ENCODE results near the gene SH3GL2.
"Not testable (repeated sequence)": the region's sequence is repeated elsewhere in the genome, so short reads cannot be mapped to it uniquely, and the experiment has no call there.

SH3GL2 gene

DNA sequence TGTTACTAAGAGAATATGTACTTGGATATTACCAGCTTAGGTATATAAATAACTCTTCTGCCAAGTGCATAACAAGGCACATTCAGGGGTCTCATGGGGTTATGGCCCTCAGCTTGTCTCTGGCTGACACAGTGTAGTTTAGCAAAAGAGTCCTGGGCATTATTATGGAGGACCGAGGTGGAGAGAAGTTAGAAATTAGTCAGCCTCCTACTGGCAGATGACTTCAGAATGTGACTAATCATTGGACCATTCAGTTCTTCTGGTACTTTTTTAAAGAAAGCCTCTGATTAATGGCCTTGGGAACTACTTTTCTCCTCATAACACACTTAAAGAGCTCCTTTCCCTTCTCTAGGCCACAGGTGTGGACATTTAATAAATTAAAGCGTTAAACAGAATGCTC, 178.9 kb downstream of the SH3GL2 start:
- no peak overlapping the region for H3K27ac ChIP-seq
- TF ChIP-seq ZFX (IDR thresholded peaks at IDR 0.05), result no peak
- TF ChIP-seq, protein P1, sequence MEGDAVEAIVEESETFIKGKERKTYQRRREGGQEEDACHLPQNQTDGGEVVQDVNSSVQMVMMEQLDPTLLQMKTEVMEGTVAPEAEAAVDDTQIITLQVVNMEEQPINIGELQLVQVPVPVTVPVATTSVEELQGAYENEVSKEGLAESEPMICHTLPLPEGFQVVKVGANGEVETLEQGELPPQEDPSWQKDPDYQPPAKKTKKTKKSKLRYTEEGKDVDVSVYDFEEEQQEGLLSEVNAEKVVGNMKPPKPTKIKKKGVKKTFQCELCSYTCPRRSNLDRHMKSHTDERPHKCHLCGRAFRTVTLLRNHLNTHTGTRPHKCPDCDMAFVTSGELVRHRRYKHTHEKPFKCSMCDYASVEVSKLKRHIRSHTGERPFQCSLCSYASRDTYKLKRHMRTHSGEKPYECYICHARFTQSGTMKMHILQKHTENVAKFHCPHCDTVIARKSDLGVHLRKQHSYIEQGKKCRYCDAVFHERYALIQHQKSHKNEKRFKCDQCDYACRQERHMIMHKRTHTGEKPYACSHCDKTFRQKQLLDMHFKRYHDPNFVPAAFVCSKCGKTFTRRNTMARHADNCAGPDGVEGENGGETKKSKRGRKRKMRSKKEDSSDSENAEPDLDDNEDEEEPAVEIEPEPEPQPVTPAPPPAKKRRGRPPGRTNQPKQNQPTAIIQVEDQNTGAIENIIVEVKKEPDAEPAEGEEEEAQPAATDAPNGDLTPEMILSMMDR (conservative IDR thresholded peaks at IDR 0.05), result no peak

DNA sequence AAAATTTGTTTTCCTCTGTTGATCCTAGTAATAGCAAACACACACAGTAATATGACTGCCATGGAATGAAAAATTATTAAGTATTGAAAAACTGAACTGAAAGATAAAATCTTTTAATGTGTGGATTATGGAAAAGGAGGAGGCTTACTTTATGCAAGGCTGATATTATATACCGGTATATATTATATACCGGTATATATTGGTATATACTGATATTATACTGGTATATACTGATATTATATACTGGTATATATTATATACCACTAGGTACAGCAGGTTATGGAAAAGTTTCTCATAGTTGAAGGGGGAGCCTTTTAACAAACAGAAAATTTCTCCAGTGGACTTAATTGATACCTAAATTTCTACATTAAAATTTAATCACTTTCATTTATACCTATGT, 181.4 kb downstream of the SH3GL2 start:
- H3K27ac ChIP-seq, result no peak overlapping the region
- TF ChIP-seq, protein P1 (conservative IDR thresholded peaks at IDR 0.05), result no peak
- TF ChIP-seq ZFX (IDR thresholded peaks at IDR 0.05), result no peak

DNA sequence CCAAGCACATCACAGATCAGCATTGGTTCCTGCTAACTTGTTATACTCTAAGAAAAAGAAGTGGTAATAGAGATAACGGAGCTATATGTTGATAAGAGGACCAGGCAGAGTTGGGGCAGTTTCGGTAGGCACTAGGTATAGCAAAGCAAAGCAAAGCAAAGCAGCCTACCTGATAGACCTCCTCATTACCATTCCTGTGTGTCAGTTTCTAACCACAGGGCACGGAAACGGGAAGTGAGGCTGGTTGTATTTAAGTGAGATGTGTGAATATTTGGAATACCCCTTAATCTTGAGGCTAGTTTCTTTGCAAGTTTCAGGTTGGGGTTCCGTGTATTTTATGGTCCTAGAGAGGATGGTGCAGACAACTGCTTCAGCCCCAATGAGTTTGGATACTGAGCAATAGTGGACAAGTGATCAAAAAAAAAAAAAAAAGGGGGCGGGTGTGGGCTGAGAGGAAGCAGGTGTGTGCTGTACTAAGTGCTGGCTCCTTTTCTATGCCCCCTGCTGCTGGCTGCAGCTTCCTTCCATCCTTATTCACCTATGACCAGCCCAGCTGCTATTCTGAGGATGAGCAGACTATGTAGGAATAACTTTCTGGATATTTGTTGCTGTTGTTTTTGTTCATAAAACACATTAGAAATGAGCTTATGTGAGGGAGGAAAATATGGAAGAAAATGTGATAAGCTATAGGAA, 183.3 kb downstream of the SH3GL2 start:
- TF ChIP-seq, protein P1 (conservative IDR thresholded peaks at IDR 0.05), result no peak
- TF ChIP-seq ZFX (IDR thresholded peaks at IDR 0.05), result no peak
- no peak overlapping the region for H3K27ac ChIP-seq

DNA sequence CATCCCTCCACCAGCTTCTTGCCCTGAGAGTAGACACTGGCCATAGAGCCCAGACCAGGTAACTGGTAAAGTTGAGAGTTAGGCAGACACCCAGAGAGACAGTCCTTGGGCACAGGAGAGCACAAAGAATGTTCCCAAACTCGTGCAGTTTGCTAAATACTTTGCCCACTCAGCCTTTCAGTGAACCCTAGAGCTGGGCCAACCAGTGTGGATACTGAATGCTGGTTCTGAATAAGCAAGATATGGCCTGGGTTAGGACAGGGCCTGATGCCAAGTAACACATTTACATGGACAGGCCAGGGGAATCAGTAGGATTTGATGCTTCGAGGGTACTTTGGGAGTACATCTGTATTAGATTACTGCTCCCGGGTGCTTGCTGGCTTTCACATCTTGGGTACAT, 185.4 kb downstream of the SH3GL2 start:
- no peak overlapping the region for H3K27ac ChIP-seq
- TF ChIP-seq, protein P1 (conservative IDR thresholded peaks at IDR 0.05), result no peak
- no peak for TF ChIP-seq ZFX (IDR thresholded peaks at IDR 0.05)

DNA sequence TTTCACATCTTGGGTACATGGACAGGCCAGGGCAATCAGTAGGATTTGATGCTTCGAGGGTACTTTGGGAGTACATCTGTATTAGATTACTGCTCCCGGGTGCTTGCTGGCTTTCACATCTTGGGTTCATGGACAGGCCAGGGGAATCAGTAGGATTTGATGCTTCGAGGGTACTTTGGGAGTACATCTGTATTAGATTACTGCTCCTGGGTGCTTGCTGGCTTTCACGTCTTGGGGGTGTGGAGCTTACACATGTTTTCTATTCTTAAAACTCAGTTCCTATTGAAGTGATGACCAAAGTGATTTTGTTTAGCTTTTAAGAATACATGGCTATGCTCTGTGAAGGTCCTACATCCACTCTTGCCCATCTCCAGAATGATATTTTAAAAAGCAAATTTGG, 186.3 kb downstream of the SH3GL2 start:
- H3K27ac ChIP-seq, result not testable (repeated sequence)

DNA sequence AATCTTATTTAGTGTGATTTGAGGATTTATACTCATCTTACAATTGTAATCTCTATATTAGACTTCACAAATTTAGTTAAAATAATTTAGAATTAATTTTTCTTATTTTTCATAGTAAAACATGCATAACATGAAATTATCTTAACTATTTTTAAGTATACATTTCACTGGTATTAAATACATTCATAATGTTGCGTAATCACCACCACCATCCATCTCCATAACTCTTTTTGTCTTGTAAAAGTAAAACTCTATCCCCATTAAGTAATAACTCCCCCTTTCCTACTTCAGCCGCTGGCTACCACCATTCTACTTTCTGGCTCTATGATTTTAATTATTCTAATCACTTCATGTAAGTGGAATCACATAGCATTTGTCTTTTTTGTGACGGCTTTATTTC, 193.4 kb downstream of the SH3GL2 start:
- no peak for TF ChIP-seq ZFX (IDR thresholded peaks at IDR 0.05)
- TF ChIP-seq, protein P1 (conservative IDR thresholded peaks at IDR 0.05), result no peak
- no peak overlapping the region for H3K27ac ChIP-seq

DNA sequence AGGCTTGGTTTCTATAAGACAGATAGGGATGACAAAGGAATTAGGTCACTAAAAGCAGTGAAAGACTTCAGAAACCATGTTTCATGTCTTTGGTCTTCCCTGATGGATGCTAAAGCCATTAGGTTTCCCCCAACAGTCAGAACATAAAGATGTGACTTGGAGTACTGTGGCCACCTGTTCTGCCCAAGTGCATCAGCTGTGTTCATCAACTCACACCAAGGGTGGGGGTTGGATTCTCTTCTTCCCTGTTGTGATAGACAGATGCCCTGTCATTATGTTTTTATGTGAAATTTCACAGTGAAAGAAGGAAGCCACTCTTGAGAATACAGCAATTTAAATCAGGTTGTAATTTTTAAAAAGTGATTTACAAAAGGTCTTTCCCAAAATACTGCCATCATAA, 196.8 kb downstream of the SH3GL2 start:
- TF ChIP-seq, protein P1 (conservative IDR thresholded peaks at IDR 0.05), result no peak
- TF ChIP-seq ZFX (IDR thresholded peaks at IDR 0.05), result no peak

DNA sequence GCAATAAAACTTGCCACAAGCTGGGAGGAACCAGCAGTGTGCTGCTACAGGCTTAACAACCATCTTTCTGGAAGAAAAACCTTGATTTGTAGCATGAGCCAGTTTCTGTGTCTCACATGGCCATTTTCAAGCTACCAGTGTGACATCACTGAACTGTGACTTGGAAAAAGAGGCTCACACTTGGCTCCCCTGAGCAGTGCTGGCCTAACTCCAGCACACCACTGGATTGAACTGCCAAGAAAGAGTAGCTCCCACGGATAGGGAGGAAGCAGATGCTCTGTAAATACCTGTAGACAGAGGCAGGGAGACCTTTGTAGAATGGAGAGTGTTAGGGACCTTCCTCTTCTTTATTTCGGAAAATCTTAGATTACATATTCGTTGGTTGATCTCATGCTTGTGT, 197.9 kb downstream of the SH3GL2 start:
- TF ChIP-seq, protein P1 (conservative IDR thresholded peaks at IDR 0.05), result no peak
- no peak for TF ChIP-seq ZFX (IDR thresholded peaks at IDR 0.05)
- H3K27ac ChIP-seq, result no peak overlapping the region

More for the DNA sequence above, 196.8 kb downstream of the SH3GL2 start:
- H3K27ac ChIP-seq, result no peak overlapping the region

All from C4-2B (cell line).